ENCODE data around the gene TST. TPM values are rescaled to one million over a fixed set of nuclear protein-coding genes. Genes with fewer than 3 reads are reported as not detected.

Gene TST
- total RNA-seq, 4 donors from 2014 or later: 27.0 to 44.8 (median 38.6) TPM

DNA sequence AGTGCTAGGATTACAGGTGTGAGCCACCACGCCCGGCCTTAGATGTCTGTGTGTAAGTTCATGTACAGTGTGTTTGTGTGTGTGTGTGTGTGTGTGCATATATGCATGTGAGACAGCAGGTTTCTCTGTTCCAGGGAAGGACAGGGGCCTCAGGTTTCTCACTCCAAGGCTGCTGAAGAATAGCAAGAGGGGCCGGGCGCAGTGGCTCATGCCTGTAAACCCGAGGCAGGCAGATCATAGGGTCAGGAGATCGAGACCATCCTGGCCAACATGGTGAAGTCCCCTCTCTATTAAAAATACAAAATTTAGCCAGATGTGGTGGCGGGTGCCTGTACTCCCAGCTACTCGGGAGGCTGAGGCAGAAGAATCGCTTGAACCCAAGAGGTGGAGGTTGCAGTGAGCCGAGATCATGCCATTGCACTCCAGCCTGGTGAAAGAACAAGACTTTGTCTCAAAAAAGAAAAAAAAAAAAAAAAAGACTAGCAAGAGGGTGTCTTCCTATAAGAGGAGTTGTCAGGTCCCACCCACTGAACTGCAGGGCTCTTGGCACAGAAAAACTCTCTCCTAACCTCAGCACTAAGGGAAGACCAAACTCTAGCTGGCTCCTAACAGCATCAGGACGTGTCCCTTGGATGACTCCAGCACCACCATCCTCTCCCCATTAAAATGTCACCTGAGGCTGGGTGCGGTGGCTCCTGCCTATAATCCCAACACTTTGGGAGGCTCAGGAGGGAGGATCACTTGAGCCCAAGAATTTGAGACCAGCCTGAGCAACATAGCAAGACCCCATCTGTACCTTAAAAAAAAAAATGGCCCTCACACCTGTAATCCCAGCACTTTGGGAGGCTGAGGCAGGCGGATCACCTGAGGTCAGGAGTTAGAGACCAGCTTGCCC, 40.0 kb downstream of the TST start:
- Histone ChIP-seq H3K9me3 (no peaks in the 10 kb centered on the region), H3K27me3 (peaks cover 0 to 34% (median 0%) of the 10 kb centered on the region in 4 donors), H3K36me3 (no peaks in the 10 kb centered on the region), H3K4me1 (peaks cover 6 to 11% (median 8%) of the 10 kb centered on the region in 4 donors), H3K27ac (replicated peaks in 1 of 4) (no peak overlapping the region), H3K4me3 (no peak overlapping the region)
- 91% methylated on average over 13 of the region's 13 CpGs for WGBS
- TF ChIP-seq POLR2AphosphoS5 (IDR thresholded peaks at IDR 0.05) (no peak), EP300 (IDR thresholded peaks at IDR 0.05) (no peak), POLR2A (IDR thresholded peaks at IDR 0.05; ENCODE audit: low read depth) (no peak)
- TF ChIP-seq, protein P1, sequence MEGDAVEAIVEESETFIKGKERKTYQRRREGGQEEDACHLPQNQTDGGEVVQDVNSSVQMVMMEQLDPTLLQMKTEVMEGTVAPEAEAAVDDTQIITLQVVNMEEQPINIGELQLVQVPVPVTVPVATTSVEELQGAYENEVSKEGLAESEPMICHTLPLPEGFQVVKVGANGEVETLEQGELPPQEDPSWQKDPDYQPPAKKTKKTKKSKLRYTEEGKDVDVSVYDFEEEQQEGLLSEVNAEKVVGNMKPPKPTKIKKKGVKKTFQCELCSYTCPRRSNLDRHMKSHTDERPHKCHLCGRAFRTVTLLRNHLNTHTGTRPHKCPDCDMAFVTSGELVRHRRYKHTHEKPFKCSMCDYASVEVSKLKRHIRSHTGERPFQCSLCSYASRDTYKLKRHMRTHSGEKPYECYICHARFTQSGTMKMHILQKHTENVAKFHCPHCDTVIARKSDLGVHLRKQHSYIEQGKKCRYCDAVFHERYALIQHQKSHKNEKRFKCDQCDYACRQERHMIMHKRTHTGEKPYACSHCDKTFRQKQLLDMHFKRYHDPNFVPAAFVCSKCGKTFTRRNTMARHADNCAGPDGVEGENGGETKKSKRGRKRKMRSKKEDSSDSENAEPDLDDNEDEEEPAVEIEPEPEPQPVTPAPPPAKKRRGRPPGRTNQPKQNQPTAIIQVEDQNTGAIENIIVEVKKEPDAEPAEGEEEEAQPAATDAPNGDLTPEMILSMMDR (IDR thresholded peaks at IDR 0.05): no peak
- DNase-seq (ENCODE audit: extremely low spot score): no peak
- intact Hi-C loops (cut with DNase I): loop anchor here (2.0 to 5.0 kb wide), 2 partner anchors 122 to 196 kb away; no protein-coding TSS in a partner anchor

DNA sequence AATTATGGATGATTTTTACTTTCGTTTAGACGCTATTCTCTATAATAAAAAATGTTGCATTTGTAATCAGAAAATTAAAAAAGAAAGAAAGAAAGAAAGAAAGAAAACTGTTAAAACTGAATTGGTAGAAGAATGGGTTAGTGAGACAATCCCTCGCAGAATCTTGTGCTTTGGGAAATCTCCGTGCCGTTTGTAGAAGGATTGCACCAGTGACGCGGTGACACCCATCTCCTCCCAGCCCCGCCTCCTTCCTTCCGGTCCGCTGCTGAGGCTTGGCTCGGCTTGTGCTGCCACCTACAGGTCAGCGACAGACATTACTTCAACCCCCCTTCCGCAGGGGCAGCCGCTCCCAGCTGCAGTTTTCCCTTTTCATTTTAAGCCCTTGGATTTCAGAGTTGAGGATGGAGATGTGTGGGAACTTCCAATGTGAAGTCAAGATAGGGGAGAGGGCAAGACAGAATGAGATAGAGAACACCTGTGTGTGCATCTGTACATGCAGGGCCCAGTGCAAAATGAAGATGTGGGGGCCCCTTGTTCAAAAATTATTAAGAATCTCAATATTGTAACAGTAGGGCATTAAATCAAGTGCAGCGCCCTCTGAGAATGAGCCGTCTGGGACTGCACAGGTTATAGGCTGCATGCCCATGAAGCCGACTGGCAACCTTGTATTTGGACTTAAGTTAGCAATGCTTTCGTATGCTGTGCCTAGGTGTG, 41.1 kb downstream of the TST start:
- H3K27me3 ChIP-seq: peaks cover 0 to 23% (median 0%) of the 10 kb centered on the region in 4 donors
- peak; percentile 95 for DNase-seq (ENCODE audit: extremely low spot score)
- H3K27ac ChIP-seq (replicated peaks in 1 of 4): no peak overlapping the region
- H3K9me3 ChIP-seq: no peaks in the 10 kb centered on the region
- 15% methylated on average over 18 of the region's 18 CpGs for WGBS
- intact Hi-C loops (cut with DNase I): loop anchor here (2.0 to 5.0 kb wide), 2 partner anchors 121 to 195 kb away; no protein-coding TSS in a partner anchor
- peaks cover 6 to 11% (median 8%) of the 10 kb centered on the region in 4 donors for H3K4me1 ChIP-seq
- H3K4me3 ChIP-seq: peak overlapping the region; percentile 46 to 52 (median 50)
- no peak for TF ChIP-seq POLR2A (IDR thresholded peaks at IDR 0.05; ENCODE audit: low read depth)
- TF ChIP-seq, protein P1 (IDR thresholded peaks at IDR 0.05): peak; percentile 96 to 98 (median 98)
- no peak for TF ChIP-seq EP300 (IDR thresholded peaks at IDR 0.05)
- peak; percentile 46 to 88 for TF ChIP-seq POLR2AphosphoS5 (IDR thresholded peaks at IDR 0.05)
- no peaks in the 10 kb centered on the region for H3K36me3 ChIP-seq

DNA sequence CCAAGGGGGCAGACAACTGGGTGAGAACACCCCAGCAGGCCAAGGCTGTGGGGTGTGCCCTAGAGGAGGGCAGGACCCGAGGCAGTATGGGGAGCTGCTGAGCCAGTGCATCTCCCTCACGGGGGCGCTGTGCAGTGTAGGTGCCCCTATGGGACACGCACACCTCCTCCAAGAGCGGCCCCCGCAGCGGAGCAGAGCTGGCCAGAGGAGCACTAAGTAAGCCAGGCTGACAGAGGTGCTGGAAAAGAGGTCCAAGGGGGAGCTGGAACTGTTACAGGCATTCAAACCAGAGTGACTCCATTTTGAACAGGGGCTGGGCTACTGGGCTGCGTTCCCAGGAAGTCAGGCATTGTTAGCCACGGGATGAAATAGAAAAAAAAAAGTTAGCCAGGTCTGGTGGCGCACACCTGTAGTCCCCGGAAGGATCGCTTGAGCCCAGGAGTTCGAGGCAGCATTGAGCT, 41.8 kb downstream of the TST start:
- 20% methylated on average over 13 of the region's 13 CpGs for WGBS
- no peaks in the 10 kb centered on the region for H3K9me3 ChIP-seq
- no peak for DNase-seq (ENCODE audit: extremely low spot score)
- no peaks in the 10 kb centered on the region for H3K36me3 ChIP-seq
- no peak for TF ChIP-seq EP300 (IDR thresholded peaks at IDR 0.05)
- TF ChIP-seq, protein P1 (IDR thresholded peaks at IDR 0.05): peak in 1 of 3 experiments; percentile 18
- no peak for TF ChIP-seq POLR2A (IDR thresholded peaks at IDR 0.05; ENCODE audit: low read depth)
- H3K4me1 ChIP-seq: peaks cover 6 to 11% (median 8%) of the 10 kb centered on the region in 4 donors
- H3K27ac ChIP-seq (replicated peaks in 1 of 4): no peak overlapping the region
- peak overlapping the region; percentile 46 to 52 (median 50) for H3K4me3 ChIP-seq
- intact Hi-C loops (cut with DNase I): loop anchor here (5.0 kb wide), 1 partner anchor 120 kb away; no protein-coding TSS in a partner anchor
- H3K27me3 ChIP-seq: peaks cover 0 to 16% (median 0%) of the 10 kb centered on the region in 4 donors

DNA sequence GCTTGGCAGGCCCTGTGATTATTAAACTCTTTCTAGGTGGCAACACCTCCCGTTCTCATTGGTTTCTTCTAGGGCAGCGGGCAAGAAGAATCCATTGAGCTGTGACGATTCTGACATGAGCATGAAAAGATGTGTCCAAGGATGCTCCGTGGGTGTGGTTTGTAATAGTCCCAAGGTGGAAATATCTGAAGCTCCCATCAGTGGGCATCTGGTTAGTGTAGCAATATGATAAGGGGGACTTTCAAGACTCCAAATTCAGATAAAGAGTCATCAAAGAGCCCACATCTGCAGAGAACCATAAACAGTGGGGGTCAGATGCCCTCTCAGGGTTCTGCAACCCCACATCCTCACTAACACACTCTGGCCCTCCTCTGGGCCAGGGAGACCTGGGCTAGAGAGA, 42.6 kb downstream of the TST start:
- 90% methylated on average over 4 of the region's 4 CpGs for WGBS

More for the DNA sequence above, 42.6 kb downstream of the TST start:
- H3K9me3 ChIP-seq: no peaks in the 10 kb centered on the region
- H3K4me3 ChIP-seq: no peak overlapping the region
- H3K27me3 ChIP-seq: peaks cover 0 to 9% (median 0%) of the 10 kb centered on the region in 4 donors
- TF ChIP-seq, protein P1 (IDR thresholded peaks at IDR 0.05): no peak
- TF ChIP-seq EP300 (IDR thresholded peaks at IDR 0.05) (no peak), POLR2A (IDR thresholded peaks at IDR 0.05; ENCODE audit: low read depth) (no peak), POLR2AphosphoS5 (IDR thresholded peaks at IDR 0.05) (no peak)
- intact Hi-C loops (cut with DNase I): loop anchor here (5.0 kb wide), 1 partner anchor 119 kb away; no protein-coding TSS in a partner anchor
- H3K27ac ChIP-seq (replicated peaks in 1 of 4): no peak overlapping the region
- no peak for DNase-seq (ENCODE audit: extremely low spot score)
- H3K36me3 ChIP-seq: no peaks in the 10 kb centered on the region
- H3K4me1 ChIP-seq: peaks cover 6 to 11% (median 8%) of the 10 kb centered on the region in 4 donors
